DMS53 (cell line): Measurements from ENCODE around the gene SPRR2G.
"Not testable (repeated sequence)": the region's sequence is repeated elsewhere in the genome, so short reads cannot be mapped to it uniquely, and the experiment has no call there.

ENCODE experiments used
- DNase-seq: peaks from one replicate; lab custom pipeline; 2025; lab: John Stamatoyannopoulos, UW

The SPRR2G gene

DNA sequence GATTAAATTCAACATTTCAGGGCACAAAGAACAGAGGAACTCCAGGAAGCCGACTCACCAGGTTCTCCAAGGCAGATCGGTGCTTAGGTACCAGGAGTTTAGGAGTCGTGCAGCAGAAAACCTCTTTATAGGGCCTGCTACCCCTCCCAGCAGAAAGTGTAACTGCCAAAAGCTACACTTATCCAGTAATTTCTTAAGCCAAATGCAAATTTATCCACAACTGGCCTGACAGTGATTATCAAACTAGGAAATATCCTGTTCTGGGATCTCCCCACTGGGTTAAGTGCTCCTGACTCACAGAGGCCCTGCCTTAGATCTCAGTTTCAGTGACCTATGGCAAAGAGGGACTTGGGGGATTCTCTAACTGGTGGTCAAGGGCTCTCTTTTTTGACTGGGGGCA lies 37.3 kb downstream of the SPRR2G start, which contains the start of gene SPRR2F:
Gene SPRR2F, minus strand, starts transcription at position 101 of the 400 bp plus-strand sequence. CDS start 783 bp downstream, outside the sequence.
- DNase-seq, result no peak

GRCh38 chr1:153112454-153112853 lies 38.2 kb downstream of the SPRR2G start:
- DNase-seq, result not testable (repeated sequence)

GRCh38 chr1:153100245-153100644 lies 50.4 kb downstream of the SPRR2G start:
- DNase-seq, result no peak
